Panc1 (cell line): ENCODE measurements around the gene OR10D3.

Source experiments
- CTCF ChIP-seq: fragments of 450-650 bp; IDR thresholded peaks from 2 replicates; pipeline ENCODE4 v1.5.1; 2017; ENCODE audit warnings: mild to moderate bottlenecking
- SIN3A ChIP-seq: IDR thresholded peaks from 2 replicates; pipeline ENCODE4 v1.6.1; 2012; ENCODE audit warnings: low read depth, mild to moderate bottlenecking, low read length, moderate library complexity, borderline replicate concordance; ENCODE audit not compliant: insufficient read depth
- TCF7L2 ChIP-seq: IDR thresholded peaks from 2 replicates; pipeline ENCODE4 v1.6.1; 2011; ENCODE audit warnings: mild to moderate bottlenecking, low read depth, low read length, inconsistent platforms

DNA sequence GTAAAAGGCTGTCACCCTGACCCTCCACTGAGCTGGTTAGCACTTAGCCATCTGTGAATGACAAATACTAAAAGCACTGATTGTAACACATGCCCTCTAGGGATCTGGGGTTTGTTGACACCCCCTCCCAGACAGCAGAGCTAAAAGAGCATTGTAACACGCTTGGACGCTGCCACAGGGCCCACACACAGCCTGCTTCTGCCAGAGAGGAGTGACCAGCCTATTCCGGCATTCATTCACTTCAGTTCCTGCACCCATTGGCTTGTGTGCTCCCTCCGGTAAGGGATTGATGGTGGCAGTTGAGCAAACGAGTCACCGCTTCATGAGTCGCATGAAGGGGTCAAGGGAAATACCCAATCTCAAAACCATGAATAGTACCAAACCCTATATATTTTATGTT, 15.8 kb downstream of the OR10D3 start:
- TF ChIP-seq CTCF (no peak), TCF7L2 (no peak), SIN3A (no peak)
